H1 (cell line): ENCODE data around the gene RBM42. TPM values are rescaled to one million over a fixed set of nuclear protein-coding genes. Genes with fewer than 3 reads are reported as not detected.
A peak's percentile ranks its signal among the peaks of the same experiment; 100 is the strongest.

Experiments used
- CHD1 ChIP-seq: IDR thresholded peaks from 2 replicates; pipeline ENCODE4 v1.6.1; 2012; ENCODE audit warnings: low read depth, low read length, improper control_type of control experiment
- CHD7 ChIP-seq: fragments of 300-600 bp; sonication (generic); IDR thresholded peaks from 2 replicates; pipeline ENCODE4 v1.7.1; 2012; ENCODE audit warnings: low read length, moderate library complexity, mild to moderate bottlenecking, inconsistent platforms; ENCODE audit not compliant: insufficient replicate concordance
- CREB1 ChIP-seq: IDR thresholded peaks from 2 replicates; pipeline ENCODE4 v1.6.1; 2012; ENCODE audit warnings: inconsistent platforms
- GTF2F1 ChIP-seq: IDR thresholded peaks from 2 replicates; pipeline ENCODE4 v1.6.1; 2012; ENCODE audit warnings: low read depth, low read length, improper control_type of control experiment, borderline replicate concordance
- HDAC6 ChIP-seq: IDR thresholded peaks from one replicate; pipeline ENCODE4 v1.7.1; 2012; ENCODE audit warnings: low read depth, mild to moderate bottlenecking, inconsistent platforms, low read length, moderate library complexity
- KDM4A ChIP-seq: IDR thresholded peaks from one replicate; pipeline ENCODE4 v1.7.1; 2012; ENCODE audit warnings: low read depth, mild to moderate bottlenecking, moderate library complexity, low read length, inconsistent platforms; ENCODE audit not compliant: severe bottlenecking
- MAFK ChIP-seq: IDR thresholded peaks from 2 replicates; pipeline ENCODE4 v1.6.1; 2012; ENCODE audit warnings: low read depth, mild to moderate bottlenecking, improper control_type of control experiment, low read length
- SIX5 ChIP-seq: IDR thresholded peaks from 2 replicates; pipeline ENCODE4 v1.6.1; 2011; ENCODE audit warnings: mild to moderate bottlenecking, low read depth, low read length
- TEAD4 ChIP-seq: IDR thresholded peaks from 2 replicates; pipeline ENCODE4 v1.6.1; 2012; ENCODE audit warnings: low read depth, low read length, inconsistent platforms, mixed read lengths
- USF2 ChIP-seq: IDR thresholded peaks from 2 replicates; pipeline ENCODE4 v1.6.1; 2011; ENCODE audit warnings: low read length, improper control_type of control experiment
- polyA plus RNA-seq, 7 experiments: library from polyadenylated mRNA; depleted of rRNA in 3 of 7; stranded (reverse) in 5 of 7; unstranded in 2 of 7; fragments of >200 nt in 5 of 7; fragments of 200-250 nt in 2 of 7; gene quantifications; 1 replicate in 5 of 7; 2 replicates in 1 of 7; 4 replicates in 1 of 7; pipeline versions ENCODE4 v1.2.1 to v1.2.3, GENCODE V29; 2011 to 2013; ENCODE audit warnings: missing spikeins in 2 of 7, mixed read lengths in 2 of 7
- total RNA-seq: library from RNA; stranded (reverse); fragmentation: NEBNext Ultra II Directional; extraction: Animal tissue kit (Norgen Biotek cat#: 25700); gene quantifications from 2 replicates; pipeline ENCODE4 v1.2.1, GENCODE V29; 2021

The RBM42 gene
- total and polyA plus RNA-seq, 2 of the 8 experiments (the other 6 are each of a cell fraction or from before 2014, with no cell fraction given) = 59.8 to 80.8 TPM

- TF ChIP-seq CHD7 = no peak
- peak; percentile 100 for TF ChIP-seq CREB1
- peak; percentile 7; the same call in 1 of the 2 replicates for TF ChIP-seq SIX5
- no peak for TF ChIP-seq CHD1
- no peak for TF ChIP-seq TEAD4
- peak; percentile 100 for TF ChIP-seq KDM4A
- no peak for TF ChIP-seq HDAC6
- TF ChIP-seq MAFK = no peak; the same call in 1 of the 2 replicates
- no peak for TF ChIP-seq GTF2F1
- TF ChIP-seq USF2 = peak; percentile 4; the same call in 1 of the 2 replicates
Measured at GRCh38 chr19:35628565-35629331, at the start of gene RBM42 (continued).
